ENCODE data around the gene AUH.

The AUH gene

DNA sequence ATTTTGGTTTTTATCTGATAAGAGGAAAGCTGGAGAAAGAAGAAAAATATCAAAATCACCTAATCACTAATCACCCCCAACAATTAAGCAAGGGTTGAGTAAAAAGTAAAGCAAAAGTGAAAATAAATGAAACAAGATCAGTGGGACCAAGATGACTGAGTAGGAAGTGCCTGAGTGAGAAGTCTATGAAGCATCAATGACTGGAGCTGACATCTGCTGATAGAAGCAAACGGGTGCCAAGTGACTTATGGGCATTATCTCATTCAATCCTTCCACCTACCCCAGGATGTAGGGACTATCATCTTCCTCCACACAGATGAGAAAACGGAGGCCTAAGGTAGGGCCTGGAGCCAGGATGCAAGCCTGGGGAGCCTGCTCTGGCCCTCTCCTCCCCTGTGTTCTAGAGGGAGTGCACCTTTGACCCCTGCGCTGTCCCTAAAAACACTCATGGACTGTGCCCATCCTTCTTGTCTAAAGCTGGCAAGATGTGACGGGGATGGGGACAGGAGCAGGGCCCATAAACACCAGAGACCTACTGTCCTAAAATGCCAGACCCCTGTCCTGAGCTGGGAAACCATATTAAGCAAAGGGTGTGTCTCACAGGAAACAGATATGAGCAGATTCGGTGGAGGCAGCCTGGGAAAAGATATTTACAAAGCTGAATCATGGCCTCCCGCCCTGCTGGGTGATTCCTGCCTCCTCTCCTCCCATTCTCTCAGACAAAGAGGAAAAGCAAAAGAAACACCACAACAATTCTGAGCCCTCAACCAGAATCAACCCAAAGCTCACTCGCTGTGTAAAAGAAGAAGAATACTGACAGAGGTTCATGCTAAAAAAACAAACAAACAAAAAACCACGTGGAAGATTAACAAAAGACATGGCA is 116.0 kb downstream of the AUH start:
- no peak for DNase-seq (ENCODE audit: low read depth)

- no peak for DNase-seq (ENCODE audit: low read depth)
Measured at GRCh38 chr9:91243029-91243428, 118.7 kb downstream of the AUH start.

DNA sequence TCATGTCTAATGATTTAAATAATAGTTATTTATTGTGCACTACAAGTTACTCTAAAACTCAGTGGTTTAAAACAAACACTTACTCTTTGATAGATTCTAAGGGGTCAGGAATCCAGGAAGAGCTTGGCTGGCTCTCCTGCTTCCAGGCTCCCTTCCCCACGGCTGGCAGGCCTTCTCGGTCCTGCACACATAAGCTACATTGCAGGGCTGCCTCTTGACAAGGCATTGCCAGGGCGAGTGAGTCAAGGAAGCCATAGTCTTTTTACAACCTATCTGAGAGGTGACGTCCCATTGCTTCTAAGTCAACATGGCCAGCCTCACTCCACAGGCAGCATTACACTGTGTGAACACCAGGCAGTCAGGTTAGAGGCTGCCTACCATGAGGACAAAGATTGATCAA is 119.8 kb downstream of the AUH start:
- DNase-seq (ENCODE audit: low read depth) = no peak

DNA sequence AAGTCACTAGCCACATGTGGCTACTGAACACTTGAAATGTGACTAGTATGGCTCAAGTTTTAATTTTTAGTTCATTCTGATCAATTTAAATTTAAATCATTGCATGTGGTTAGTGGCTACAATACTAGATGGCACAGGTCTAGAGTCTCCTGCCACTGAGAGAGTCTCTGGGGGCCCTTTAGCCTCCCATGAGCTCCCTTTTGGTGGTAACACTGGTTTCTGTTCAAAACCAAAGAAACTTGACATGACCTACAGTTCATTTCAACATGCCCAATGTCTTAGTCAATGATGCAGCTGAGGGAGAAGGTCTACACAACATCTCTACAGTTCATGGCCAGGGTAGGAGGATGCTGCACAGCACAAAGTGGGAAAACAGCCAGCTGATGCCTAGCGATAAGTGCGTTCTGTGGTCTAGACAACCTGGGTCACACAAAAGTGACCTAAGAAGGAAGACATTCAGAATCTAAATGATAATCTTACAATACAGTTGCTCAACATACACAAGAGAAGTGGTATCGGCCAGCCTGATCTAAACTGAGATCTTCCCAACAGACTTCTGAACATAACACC is 121.0 kb downstream of the AUH start:
- no peak for DNase-seq (ENCODE audit: low read depth)

DNA sequence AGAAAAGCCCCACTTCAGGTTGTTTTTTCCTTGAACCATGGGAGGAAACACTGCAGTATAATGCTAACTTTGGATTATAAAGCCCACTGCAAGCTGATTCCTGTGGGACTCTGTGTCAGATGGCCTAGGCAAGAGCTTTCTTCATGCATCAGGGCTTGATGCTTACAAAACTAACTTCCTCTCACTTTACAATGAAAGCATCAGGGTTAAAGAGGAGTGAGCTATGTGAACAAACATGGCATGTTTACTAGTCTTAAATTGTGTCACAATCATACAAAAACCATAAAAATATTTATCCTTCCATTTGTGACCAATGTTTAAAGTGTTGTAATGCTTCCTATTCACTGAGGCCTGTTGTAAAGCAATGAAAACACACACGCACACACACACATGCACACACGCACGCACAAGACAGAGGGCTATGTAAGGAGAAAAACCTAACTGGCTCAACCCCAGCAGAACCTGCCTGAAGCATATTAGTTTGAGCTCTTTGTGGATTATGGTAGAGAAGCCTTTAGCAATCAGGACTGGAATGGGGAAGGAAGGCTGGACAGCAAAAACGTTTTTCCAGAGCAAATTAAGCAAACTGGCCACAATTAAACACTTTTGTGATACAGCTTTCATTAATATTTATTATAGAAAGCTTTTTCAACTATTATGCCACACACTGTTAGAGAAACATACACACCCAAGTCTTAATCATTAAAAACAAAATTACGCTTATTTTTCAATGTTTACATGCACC is 122.2 kb downstream of the AUH start:
- no peak for DNase-seq (ENCODE audit: low read depth)

- no peak for DNase-seq (ENCODE audit: low read depth)
Measured at GRCh38 chr9:91234523-91234922, 127.2 kb downstream of the AUH start.

GRCh38 chr9:91231619-91232018 is 130.1 kb downstream of the AUH start:
- no peak for DNase-seq (ENCODE audit: low read depth)

DNA sequence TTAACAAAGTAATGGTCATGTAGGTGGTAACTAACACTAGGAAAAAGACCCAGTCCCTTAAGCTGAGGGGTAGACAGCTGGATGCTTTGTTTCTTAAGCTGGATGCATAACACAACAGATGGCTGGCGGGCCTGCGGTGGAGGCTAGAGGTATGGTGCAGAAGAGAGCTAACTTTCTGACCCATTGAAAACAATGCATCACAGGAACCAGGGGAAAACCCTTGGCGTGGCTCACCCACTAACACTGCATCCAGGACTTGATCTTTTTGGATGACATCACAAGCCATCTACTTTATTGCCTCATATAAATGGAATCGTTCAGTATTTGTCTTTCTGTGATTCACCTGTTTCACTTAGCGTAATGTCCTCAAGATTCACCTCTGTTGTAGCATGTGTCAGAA is 138.7 kb downstream of the AUH start:
- no peak for DNase-seq (ENCODE audit: low read depth)

DNA sequence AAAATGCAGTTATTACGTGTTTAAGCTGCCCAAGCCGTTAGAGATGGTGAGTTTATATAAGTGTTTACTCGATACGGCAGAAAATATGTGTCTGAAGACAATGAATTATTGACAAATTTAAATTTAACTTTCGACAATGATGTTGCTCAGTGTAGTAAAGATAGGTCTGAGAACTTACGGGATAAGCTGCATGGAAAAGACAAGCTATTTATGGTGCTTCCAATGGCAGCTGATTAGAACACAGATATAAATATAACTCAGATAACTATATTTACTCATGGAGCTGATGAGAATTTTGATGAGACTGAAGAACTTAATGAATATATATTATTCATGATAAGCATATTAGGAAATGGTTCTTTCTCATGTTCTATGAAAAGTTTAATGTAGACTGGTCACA is 139.3 kb downstream of the AUH start:
- no peak for DNase-seq (ENCODE audit: low read depth)

GRCh38 chr9:91221332-91221731 is 140.4 kb downstream of the AUH start:
- DNase-seq (ENCODE audit: low read depth) = no peak

- no peak for DNase-seq (ENCODE audit: low read depth)
Measured at GRCh38 chr9:91220491-91221135, 141.1 kb downstream of the AUH start.

DNA sequence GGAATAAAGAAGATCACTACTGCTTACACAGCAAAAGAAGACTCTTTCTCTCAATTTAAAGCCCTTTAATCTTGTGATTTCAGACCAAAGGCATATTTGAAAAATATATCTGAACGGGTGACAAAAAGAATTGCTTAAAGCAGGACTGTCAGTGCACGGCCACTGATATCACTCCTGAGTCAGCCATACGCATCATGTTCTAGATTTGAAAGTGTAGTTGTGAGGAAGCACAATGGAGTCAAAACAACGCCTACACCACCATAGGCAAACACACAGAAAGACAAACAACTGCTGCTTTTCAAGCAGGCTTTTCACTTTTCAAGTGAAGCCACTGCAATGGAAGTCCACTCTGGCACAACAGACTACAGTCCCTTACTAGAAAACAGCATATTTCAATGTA is 141.7 kb downstream of the AUH start:
- no peak for DNase-seq (ENCODE audit: low read depth)

GRCh38 chr9:91219557-91219956 is 142.2 kb downstream of the AUH start:
- no peak for DNase-seq (ENCODE audit: low read depth)

GRCh38 chr9:91217388-91217787 is 144.3 kb downstream of the AUH start:
- no peak for DNase-seq (ENCODE audit: low read depth)

DNA sequence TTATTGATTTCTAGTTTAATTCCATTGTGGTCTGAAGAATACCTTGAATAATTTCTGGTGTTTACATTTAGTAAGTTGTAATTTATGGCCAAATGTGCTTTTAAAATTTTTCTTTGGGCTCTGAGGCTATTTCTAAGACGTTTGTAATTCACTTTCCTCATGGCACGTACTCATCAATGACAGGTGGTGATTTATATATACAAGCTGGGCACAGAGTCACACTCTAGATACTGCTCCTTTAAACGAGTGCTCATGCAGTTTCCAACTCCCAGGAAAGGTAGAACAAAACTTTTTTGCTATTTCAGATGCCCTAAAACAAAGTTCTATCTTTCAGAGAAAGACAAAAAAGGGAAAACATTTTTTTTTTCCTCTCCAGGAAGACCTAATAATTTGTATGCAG is 146.9 kb downstream of the AUH start:
- DNase-seq (ENCODE audit: low read depth) = no peak

GRCh38 chr9:91214086-91214485 is 147.6 kb downstream of the AUH start:
- DNase-seq (ENCODE audit: low read depth) = no peak

DNA sequence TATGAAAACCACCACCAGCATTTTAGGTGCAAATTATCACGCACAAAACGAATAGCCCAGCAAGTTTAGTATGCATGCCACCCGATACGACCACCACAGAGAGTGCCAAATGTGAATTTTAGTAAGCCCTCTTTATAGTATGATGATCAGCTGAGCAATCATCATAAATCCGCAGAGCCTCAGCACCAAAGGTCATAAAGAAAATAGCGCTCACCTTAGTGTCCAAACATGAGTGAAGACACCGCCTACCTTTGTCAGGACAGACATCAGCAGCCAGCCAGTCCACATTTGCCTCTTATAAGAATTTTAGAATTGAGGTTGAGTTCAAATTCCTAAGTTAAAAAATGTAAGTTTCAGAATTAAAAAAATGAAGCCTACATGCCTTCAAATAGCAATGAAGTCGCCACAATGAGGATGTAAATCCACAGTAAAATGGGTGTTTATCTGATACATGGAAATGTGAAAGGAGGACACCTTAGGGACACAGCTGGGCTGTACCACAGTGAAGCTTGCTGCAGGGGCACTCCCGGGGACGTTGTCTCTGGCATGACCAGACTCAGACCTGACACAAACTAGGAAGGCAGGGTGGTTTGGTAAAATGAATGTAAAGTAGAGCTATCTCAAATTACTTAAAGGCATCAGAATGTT is 149.0 kb downstream of the AUH start:
- DNase-seq (ENCODE audit: low read depth) = no peak

GRCh38 chr9:91211919-91212318 is 149.8 kb downstream of the AUH start:
- DNase-seq (ENCODE audit: low read depth) = no peak

DNA sequence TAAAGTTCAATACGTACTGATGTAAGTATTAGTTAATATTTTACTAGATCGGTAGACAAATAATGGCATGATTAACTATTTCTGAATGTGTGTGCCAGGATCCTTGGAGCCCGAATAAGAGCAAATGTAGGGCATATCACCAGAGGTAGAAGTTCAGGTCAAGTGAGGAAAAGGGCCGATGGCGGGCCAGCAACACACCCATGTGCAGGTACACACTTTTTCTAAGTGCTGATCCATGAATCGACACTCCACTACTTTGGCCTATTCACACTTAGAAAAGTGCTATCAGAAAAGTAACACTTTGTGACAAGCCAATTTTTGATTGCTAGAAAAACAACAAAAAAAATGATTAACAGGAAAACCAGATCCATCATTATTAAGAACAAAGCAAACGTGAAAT is 150.3 kb downstream of the AUH start:
- no peak for DNase-seq (ENCODE audit: low read depth)

- DNase-seq (ENCODE audit: low read depth) = no peak
Measured at GRCh38 chr9:91210318-91210717, 151.4 kb downstream of the AUH start.

- no peak for DNase-seq (ENCODE audit: low read depth)
Measured at GRCh38 chr9:91208837-91209236, 152.9 kb downstream of the AUH start.

- DNase-seq (ENCODE audit: low read depth) = no peak
Measured at GRCh38 chr9:91208419-91208745, 153.3 kb downstream of the AUH start.

Data from T-helper 22 cell (primary cell).